IMR-90 (cell line): ENCODE results near the gene PPM1H. TPM values are rescaled to one million over a fixed set of nuclear protein-coding genes. Genes with fewer than 3 reads are reported as not detected.

Experiments used
- ATAC-seq: fragments of 200-7000 bp; cut with Tn5 transposase; 2 replicates; pipeline ENCODE4 v1.9.1; 2020; ENCODE audit warnings: low read depth, mild to moderate bottlenecking, moderate library complexity
- BruUV-seq: library from RNA; stranded (reverse); fragments of 400-500 nt; replicated peaks from 2 replicates; lab custom pipeline; 2021; lab: Mats Ljungman, UMichigan
- CTCF ChIA-PET: fragments of 300-600 bp; formaldehyde crosslinking; extraction: SDS; loops from one replicate; lab custom pipeline; 2021; ENCODE audit warnings: antibody characterized with exemption; lab: Yijun Ruan, JAX
- POLR2A ChIA-PET: fragments of 300-600 bp; sonication (Branson Sonifier 250); formaldehyde crosslinking; loops from one replicate; lab custom pipeline; 2022; ENCODE audit warnings: antibody characterized with exemption; ENCODE audit not compliant: unreplicated experiment; lab: Charles Lee
- DNase-seq: peaks from one replicate; pipeline ENCODE4 v3.0.0; 2013
- H2AFZ ChIP-seq: replicated peaks from 2 replicates; pipeline ENCODE3; 2013; ENCODE audit warnings: low read length, mild to moderate bottlenecking; ENCODE audit not compliant: poor library complexity
- H2AK5ac ChIP-seq: 2 replicates; pipeline ENCODE4 v1.6.1; 2013; ENCODE audit warnings: low read depth, low read length, inconsistent platforms
- H2AK9ac ChIP-seq: replicated peaks from 2 replicates; pipeline ENCODE3; 2013; ENCODE audit warnings: mild to moderate bottlenecking, low read depth, low read length, moderate library complexity; ENCODE audit not compliant: poor library complexity
- H2BK120ac ChIP-seq: 2 replicates; pipeline ENCODE4 v1.6.1; 2013; ENCODE audit warnings: low read depth, low read length, inconsistent platforms
- H2BK15ac ChIP-seq: 3 replicates; pipeline ENCODE4 v1.6.1; 2013; ENCODE audit warnings: low read depth, low read length, inconsistent platforms
- H2BK20ac ChIP-seq: 2 replicates; pipeline ENCODE4 v1.6.1; 2013; ENCODE audit warnings: low read depth, mild to moderate bottlenecking, inconsistent platforms, low read length, moderate library complexity
- H2BK5ac ChIP-seq: 2 replicates; pipeline ENCODE4 v1.6.1; 2013; ENCODE audit warnings: mild to moderate bottlenecking, low read depth, low read length, inconsistent platforms; ENCODE audit not compliant: poor library complexity, severe bottlenecking
- H3K14ac ChIP-seq: replicated peaks from 2 replicates; pipeline ENCODE4 v1.6.1; 2013; ENCODE audit warnings: low read depth, low read length, inconsistent platforms
- H3K18ac ChIP-seq: 2 replicates; pipeline ENCODE4 v1.6.1; 2013; ENCODE audit warnings: low read depth, low read length, control low read depth
- H3K23ac ChIP-seq: 2 replicates; pipeline ENCODE4 v1.6.1; 2013; ENCODE audit warnings: low read depth, low read length, inconsistent platforms
- H3K27ac ChIP-seq: 2 replicates; pipeline ENCODE4 v1.5.1; 2013; ENCODE audit warnings: mild to moderate bottlenecking, control low read depth, low read length; ENCODE audit not compliant: insufficient read depth
- H3K27me3 ChIP-seq: 2 replicates; pipeline ENCODE4 v1.6.1; 2013; ENCODE audit warnings: low read length; ENCODE audit not compliant: control insufficient read depth, insufficient read depth
- H3K36me3 ChIP-seq: 2 replicates; pipeline ENCODE4 v1.6.1; 2013; ENCODE audit warnings: low read length, mixed read lengths; ENCODE audit not compliant: control insufficient read depth, insufficient read depth
- H3K4ac ChIP-seq: 2 replicates; pipeline ENCODE4 v1.6.1; 2013; ENCODE audit warnings: low read depth, low read length, inconsistent platforms
- H3K4me1 ChIP-seq: 2 replicates; pipeline ENCODE4 v1.6.1; 2013; ENCODE audit warnings: low read length, mixed read lengths; ENCODE audit not compliant: control insufficient read depth, insufficient read depth
- H3K4me2 ChIP-seq: 2 replicates; pipeline ENCODE4 v1.6.1; 2013; ENCODE audit warnings: low read depth, mild to moderate bottlenecking, control low read depth, low read length, moderate library complexity
- H3K4me3 ChIP-seq: 2 replicates; pipeline ENCODE4 v1.5.1; 2013; ENCODE audit warnings: low read depth, mild to moderate bottlenecking, control low read depth, low read length, moderate library complexity; ENCODE audit not compliant: insufficient read depth
- H3K56ac ChIP-seq: 2 replicates; pipeline ENCODE4 v1.6.1; 2013; ENCODE audit warnings: low read length, inconsistent platforms; ENCODE audit not compliant: insufficient read depth; ENCODE audit errors: extremely low read depth
- H3K79me1 ChIP-seq, 2 experiments: 2 replicates each; pipeline ENCODE4 v1.6.1; 2013; ENCODE audit warnings: low read length in 2 of 2, inconsistent platforms in 1 of 2, low read depth in 1 of 2
- H3K9ac ChIP-seq: 2 replicates; pipeline ENCODE4 v1.6.1; 2013; ENCODE audit warnings: low read depth, low read length, control low read depth
- H3K9me1 ChIP-seq: 2 replicates; pipeline ENCODE4 v1.6.1; 2013; ENCODE audit warnings: low read length, inconsistent platforms; ENCODE audit not compliant: insufficient read depth
- H3K9me3 ChIP-seq: 2 replicates; pipeline ENCODE4 v1.6.1; 2013; ENCODE audit warnings: low read length; ENCODE audit not compliant: control insufficient read depth, insufficient read depth
- H4K20me1 ChIP-seq: 2 replicates; pipeline ENCODE4 v1.6.1; 2013; ENCODE audit warnings: low read length, inconsistent platforms; ENCODE audit not compliant: insufficient read depth
- H4K5ac ChIP-seq: 2 replicates; pipeline ENCODE4 v1.6.1; 2013; ENCODE audit warnings: mild to moderate bottlenecking, low read depth, low read length, control low read depth
- H4K8ac ChIP-seq, 2 experiments: 2 replicates each; pipeline ENCODE4 v1.6.1; 2013; ENCODE audit warnings: low read depth in 2 of 2, low read length in 2 of 2, control low read depth in 1 of 2, inconsistent platforms in 1 of 2
- H4K91ac ChIP-seq: 2 replicates; pipeline ENCODE4 v1.6.1; 2013; ENCODE audit warnings: low read depth, low read length, inconsistent platforms; ENCODE audit not compliant: insufficient read depth
- BHLHE40 ChIP-seq: fragments of 150-350 bp; IDR thresholded peaks from 2 replicates; pipeline ENCODE4 v1.6.1; 2016; ENCODE audit warnings: mild to moderate bottlenecking, low read depth, low read length
- CEBPB ChIP-seq: IDR thresholded peaks from 2 replicates; pipeline ENCODE4 v1.6.1; 2012; ENCODE audit warnings: low read depth, low read length, improper control_type of control experiment
- CHD1 ChIP-seq: IDR thresholded peaks from 2 replicates; pipeline ENCODE4 v1.6.1; 2012; ENCODE audit warnings: low read depth, low read length, improper control_type of control experiment
- CTCF ChIP-seq: conservative IDR thresholded peaks from 2 replicates; pipeline ENCODE4 v1.5.1; 2012; ENCODE audit warnings: mild to moderate bottlenecking, low read depth, low read length, improper control_type of control experiment
- ELK1 ChIP-seq: fragments of 150-350 bp; IDR thresholded peaks from 2 replicates; pipeline ENCODE4 v1.6.1; 2016; ENCODE audit warnings: low read depth, mild to moderate bottlenecking, low read length, moderate library complexity, borderline replicate concordance
- FOS ChIP-seq: fragments of 150-350 bp; IDR thresholded peaks from 2 replicates; pipeline ENCODE4 v1.6.1; 2016; ENCODE audit warnings: low read depth, low read length
- MAFK ChIP-seq: IDR thresholded peaks from 2 replicates; pipeline ENCODE4 v1.6.1; 2012; ENCODE audit warnings: low read depth, low read length, improper control_type of control experiment
- MAZ ChIP-seq: IDR thresholded peaks from 2 replicates; pipeline ENCODE4 v1.6.1; 2012; ENCODE audit warnings: low read depth, mild to moderate bottlenecking, low read length, improper control_type of control experiment, moderate library complexity, borderline replicate concordance
- MXI1 ChIP-seq: IDR thresholded peaks from 2 replicates; pipeline ENCODE4 v1.6.1; 2012; ENCODE audit warnings: low read depth, mild to moderate bottlenecking, low read length, moderate library complexity, borderline replicate concordance
- NFE2L2 ChIP-seq: fragments of 150-350 bp; IDR thresholded peaks from 2 replicates; pipeline ENCODE4 v1.6.1; 2016; ENCODE audit warnings: low read depth, mild to moderate bottlenecking, low read length
- POLR2A ChIP-seq: IDR thresholded peaks from 2 replicates; pipeline ENCODE4 v1.6.1; 2012; ENCODE audit warnings: mild to moderate bottlenecking, low read depth, low read length
- RAD21 ChIP-seq: IDR thresholded peaks from 2 replicates; pipeline ENCODE4 v1.6.1; 2012; ENCODE audit warnings: low read length, improper control_type of control experiment
- RCOR1 ChIP-seq: IDR thresholded peaks from 2 replicates; pipeline ENCODE4 v1.6.1; 2012; ENCODE audit warnings: mild to moderate bottlenecking, low read length, improper control_type of control experiment; ENCODE audit not compliant: insufficient replicate concordance
- RFX5 ChIP-seq: IDR thresholded peaks from 2 replicates; pipeline ENCODE4 v1.8.0; 2012; ENCODE audit warnings: low read depth, mild to moderate bottlenecking, low read length, moderate library complexity
- SMC3 ChIP-seq: fragments of 150-350 bp; IDR thresholded peaks from 2 replicates; pipeline ENCODE4 v1.6.1; 2016; ENCODE audit warnings: low read depth, mild to moderate bottlenecking, antibody characterized with exemption, low read length, moderate library complexity
- WGBS, 2 experiments: methylation state at CpG; one replicate each; pipeline versions ENCODE4 v1.1.5 to v1.1.7; 2013; ENCODE audit warnings: missing lambda C conversion rate in 2 of 2; ENCODE audit not compliant: insufficient read length in 1 of 2; ENCODE audit errors: extremely low coverage in 2 of 2; 5-methylcytosine and 5-hydroxymethylcytosine counted together
- dilution Hi-C: fragments of 300-500 bp; cut with HindIII; formaldehyde crosslinking; loops from one replicate; pipeline ENCODE4 v1.14.3; 2018; ENCODE audit warnings: low sequenced_read_pairs; ENCODE audit not compliant: unreplicated experiment
- in situ Hi-C: fragments of 300-500 bp; cut with MboI; formaldehyde crosslinking; loops from 3 replicates; pipeline ENCODE4 v1.14.3; 2019; ENCODE audit warnings: low sequenced_read_pairs, inconsistent platforms, mixed read lengths
- intact Hi-C: fragments of 100-400 bp; cut with micrococcal nuclease; formaldehyde crosslinking; loops from 2 replicates; pipeline ENCODE4 v1.10.0; 2022
- polyA plus RNA-seq, 3 experiments: library from polyadenylated mRNA; depleted of rRNA; stranded (reverse); fragments of >200 nt; gene quantifications; 2 replicates each; pipeline ENCODE4 v1.2.3, GENCODE V29; 2012; ENCODE audit warnings: low replicate concordance in 1 of 3
- total RNA-seq: library from RNA; depleted of rRNA; stranded (reverse); fragments of >200 nt; gene quantifications from 2 replicates; pipeline ENCODE4 v1.2.3, GENCODE V29; 2012

The PPM1H gene
- total and polyA plus RNA-seq, 2 of the 4 experiments (the other 2 are of a cell fraction), result 0.14 to 0.18 TPM

- Histone ChIP-seq H3K36me3 (no peaks in the 10 kb centered on the region), H4K5ac (no peak overlapping the region), H3K9ac (no peak overlapping the region), H3K18ac (no peak overlapping the region), H2AK9ac (no peak overlapping the region), H3K56ac (no peak overlapping the region), H4K20me1 (no peaks in the 10 kb centered on the region), H2AFZ (no peak overlapping the region), H3K4me1 (peaks cover 3% of the 10 kb centered on the region), H3K9me1 (peaks cover 6% of the 10 kb centered on the region), H3K27me3 (no peaks in the 10 kb centered on the region), H2BK5ac (no peak overlapping the region), H3K4me2 (no peak overlapping the region), H2BK20ac (0 out of 2 replicates have a peak overlapping the region, but pooled peaks have one; percentile 1), H2BK15ac (0 out of 3 replicates have a peak overlapping the region, but pooled peaks have one; percentile 21), H3K27ac (no peak overlapping the region), H4K91ac (no peak overlapping the region), H2BK120ac (no peak overlapping the region), H3K79me1 (no peaks in the 10 kb centered on the region), H2AK5ac (no peak overlapping the region; the same call in none of the 2 replicates), H3K14ac (peak overlapping the region; percentile 2; the same call in 1 of the 2 replicates), H4K8ac (no peak overlapping the region), H3K9me3 (no peaks in the 10 kb centered on the region), H3K23ac (no peak overlapping the region; the same call in 1 of the 2 replicates), H3K4ac (peak overlapping the region; percentile 19; the same call in 1 of the 2 replicates), H3K4me3 (no peak overlapping the region)
- WGBS, 2 experiments, result 67% methylated on average over 6 of the region's 14 CpGs; no CpG with 5 or more reads in 1 of the 2 experiments
- DNase-seq (no peak), ATAC-seq (no peak)
- no TSS peak for BruUV-seq
- dilution Hi-C loops, result no loop called here
- CTCF ChIA-PET, result no interaction called here
- in situ Hi-C loops, result no loop called here
- intact Hi-C loops, result no loop called here
- POLR2A ChIA-PET, result no interaction called here
- TF ChIP-seq RCOR1 (no peak), MAZ (no peak), MXI1 (no peak), NFE2L2 (no peak), RFX5 (no peak), CEBPB (no peak), RAD21 (no peak), MAFK (no peak), POLR2A (no peak), CHD1 (no peak), ELK1 (no peak), FOS (no peak), SMC3 (no peak), BHLHE40 (no peak), CTCF (no peak)
These were observed 219.9 kb downstream of the PPM1H start for GRCh38 chr12:62714774-62715721.
